HK-2 (cell line): ENCODE data around the gene TSPAN9.

Experiments
- DNase-seq: peaks from one replicate; pipeline ENCODE4 v3.0.0-alpha.2; 2018; ENCODE audit not compliant: unreplicated experiment

Gene TSPAN9

GRCh38 chr12:3296409-3296701, 219.2 kb downstream of the TSPAN9 start:
- DNase-seq: no peak

GRCh38 chr12:3298603-3299002, 221.4 kb downstream of the TSPAN9 start:
- DNase-seq: no peak

GRCh38 chr12:3299929-3300832, 223.0 kb downstream of the TSPAN9 start:
- peak; percentile 93 for DNase-seq

GRCh38 chr12:3300833-3301401, 223.7 kb downstream of the TSPAN9 start:
- no peak for DNase-seq

DNA sequence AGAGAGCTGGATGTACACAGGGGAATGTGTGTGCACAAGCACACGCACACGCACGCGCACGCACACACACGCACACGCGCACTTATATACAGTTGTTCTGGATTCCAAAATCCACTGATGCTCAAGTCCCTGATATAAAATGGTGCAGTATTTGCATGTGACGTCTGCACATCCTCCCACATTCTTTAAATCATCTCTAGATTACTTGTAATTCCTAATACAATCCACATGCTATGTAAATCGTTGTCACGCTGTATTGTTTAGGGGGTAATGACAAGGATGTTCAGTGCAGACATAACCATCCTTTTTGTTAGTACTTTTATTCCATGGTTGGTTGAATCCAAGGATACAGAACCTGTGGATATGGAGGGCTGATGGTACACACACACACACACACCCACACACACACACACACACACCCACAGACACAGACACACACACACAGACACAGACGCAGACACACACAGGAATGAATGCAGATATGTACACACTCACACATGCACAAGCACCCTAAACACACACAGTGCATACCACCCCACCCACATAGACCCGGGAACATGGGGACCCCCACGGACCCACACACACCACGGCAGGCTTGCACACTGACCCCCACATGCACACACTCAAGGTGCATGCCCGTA, 225.3 kb downstream of the TSPAN9 start:
- no peak for DNase-seq

DNA sequence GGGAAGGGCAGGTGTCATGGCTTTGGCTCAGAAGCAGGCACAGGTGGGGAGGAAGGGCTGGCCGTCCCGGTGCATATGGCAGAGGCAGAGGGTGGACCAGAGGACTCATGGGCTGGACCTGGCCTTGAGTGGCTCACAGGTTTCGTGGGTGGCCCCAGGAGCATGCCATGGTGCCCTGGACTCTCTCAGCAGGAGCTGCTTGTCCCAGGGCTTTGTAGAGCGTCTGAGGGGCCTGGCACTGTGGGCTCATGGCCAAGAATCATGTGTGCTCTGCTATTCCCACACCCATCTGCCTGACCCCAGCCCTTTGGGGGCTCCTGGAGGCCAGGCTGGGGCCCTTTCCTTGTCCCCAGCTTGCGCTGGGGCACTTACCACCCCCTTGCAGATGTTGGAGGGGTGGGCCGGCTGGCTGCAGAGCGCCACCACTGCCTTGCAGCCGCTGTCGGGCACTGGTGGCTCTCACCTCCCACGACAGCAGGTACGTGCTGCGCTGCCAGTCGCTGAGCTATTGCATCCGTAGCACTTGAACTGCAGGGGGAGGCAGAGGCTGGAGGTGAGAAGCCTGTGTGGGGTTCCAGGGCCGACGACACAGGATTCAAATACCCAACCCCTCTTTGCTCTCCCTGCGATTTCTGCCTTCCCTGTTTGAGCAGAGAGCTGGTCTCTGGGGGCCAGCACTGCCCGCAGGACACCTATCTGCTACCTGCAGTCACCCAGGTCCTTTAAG, 226.4 kb downstream of the TSPAN9 start:
- DNase-seq: peak; percentile 37

GRCh38 chr12:3304436-3305165, 227.4 kb downstream of the TSPAN9 start:
- DNase-seq: peak; percentile 95

DNA sequence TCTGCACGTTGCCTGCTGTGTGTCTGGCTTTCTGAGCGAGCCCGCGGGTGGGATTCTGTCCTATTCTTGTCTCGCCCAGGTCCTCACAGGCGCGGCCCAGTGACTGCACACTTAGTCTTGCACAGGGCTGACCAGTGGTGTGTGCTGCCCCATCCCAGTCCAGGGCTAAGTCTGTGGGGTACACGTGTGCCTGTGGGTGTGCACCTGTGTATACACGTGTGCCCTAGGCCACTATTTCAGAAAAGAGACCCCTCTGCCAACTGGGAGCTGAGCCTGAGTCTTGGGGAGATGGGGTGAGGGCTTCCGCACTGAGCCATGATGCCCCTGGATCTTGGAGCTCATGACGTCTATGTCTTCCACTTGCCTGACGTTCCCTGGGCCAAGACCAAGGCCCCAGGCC, 228.3 kb downstream of the TSPAN9 start:
- no peak for DNase-seq

DNA sequence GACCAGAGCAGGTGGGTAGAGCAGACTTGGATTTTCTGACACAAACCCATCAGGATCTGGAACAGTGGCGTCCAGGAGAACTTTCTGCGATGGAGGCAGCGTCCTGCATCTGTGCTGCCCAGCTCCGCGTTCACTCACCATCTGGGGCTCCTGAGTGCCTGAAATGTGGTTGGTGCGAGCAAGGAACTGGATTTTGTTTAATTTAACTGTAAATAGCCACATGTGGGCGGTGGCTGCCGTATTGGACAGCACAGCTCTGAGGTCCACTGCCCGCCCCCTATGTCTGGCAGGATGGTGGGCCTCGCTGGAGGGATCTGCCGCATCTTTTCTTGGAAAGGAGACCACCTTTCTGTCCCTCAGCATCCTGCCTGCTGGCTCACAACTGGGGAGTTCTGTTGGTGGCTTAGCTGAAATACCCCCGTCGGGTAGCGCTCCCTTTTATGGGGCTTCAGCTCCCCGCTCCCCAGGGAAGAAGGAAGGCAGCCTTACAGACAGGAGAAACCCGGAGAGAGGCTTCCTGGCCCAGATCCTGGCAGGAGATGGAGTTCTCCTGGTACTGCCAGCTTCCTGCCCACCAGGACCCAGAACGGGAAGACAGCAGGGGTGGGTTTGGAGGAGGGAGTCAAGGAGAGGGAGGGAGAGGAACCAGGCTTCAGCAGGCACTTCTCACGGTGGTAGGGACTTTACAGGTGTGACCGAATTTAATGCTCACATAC, 228.9 kb downstream of the TSPAN9 start:
- DNase-seq: no peak

GRCh38 chr12:3307389-3307788, 230.2 kb downstream of the TSPAN9 start:
- no peak for DNase-seq

DNA sequence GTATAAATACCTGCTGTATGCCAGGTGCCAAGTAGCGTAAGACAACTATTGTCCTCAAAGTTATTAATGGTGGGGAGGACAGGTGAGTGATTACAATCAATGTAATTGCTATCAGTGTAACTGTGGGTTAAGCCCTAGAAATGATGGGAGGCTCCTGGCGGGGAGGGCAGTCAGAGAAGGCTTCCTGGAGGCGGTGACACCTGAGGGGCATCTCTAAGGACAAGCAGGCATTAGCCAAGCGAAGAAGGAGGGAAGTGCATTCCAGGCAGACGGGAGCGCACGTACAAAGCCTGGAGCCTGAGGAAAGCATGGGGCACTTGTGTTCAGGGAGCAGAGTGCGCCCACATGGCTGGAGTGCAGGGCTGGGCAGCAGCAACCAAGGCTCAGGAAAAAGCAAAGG, 230.9 kb downstream of the TSPAN9 start:
- DNase-seq: no peak

GRCh38 chr12:3308609-3309008, 231.4 kb downstream of the TSPAN9 start:
- no peak for DNase-seq

GRCh38 chr12:3309805-3310204, 232.6 kb downstream of the TSPAN9 start:
- DNase-seq: no peak

DNA sequence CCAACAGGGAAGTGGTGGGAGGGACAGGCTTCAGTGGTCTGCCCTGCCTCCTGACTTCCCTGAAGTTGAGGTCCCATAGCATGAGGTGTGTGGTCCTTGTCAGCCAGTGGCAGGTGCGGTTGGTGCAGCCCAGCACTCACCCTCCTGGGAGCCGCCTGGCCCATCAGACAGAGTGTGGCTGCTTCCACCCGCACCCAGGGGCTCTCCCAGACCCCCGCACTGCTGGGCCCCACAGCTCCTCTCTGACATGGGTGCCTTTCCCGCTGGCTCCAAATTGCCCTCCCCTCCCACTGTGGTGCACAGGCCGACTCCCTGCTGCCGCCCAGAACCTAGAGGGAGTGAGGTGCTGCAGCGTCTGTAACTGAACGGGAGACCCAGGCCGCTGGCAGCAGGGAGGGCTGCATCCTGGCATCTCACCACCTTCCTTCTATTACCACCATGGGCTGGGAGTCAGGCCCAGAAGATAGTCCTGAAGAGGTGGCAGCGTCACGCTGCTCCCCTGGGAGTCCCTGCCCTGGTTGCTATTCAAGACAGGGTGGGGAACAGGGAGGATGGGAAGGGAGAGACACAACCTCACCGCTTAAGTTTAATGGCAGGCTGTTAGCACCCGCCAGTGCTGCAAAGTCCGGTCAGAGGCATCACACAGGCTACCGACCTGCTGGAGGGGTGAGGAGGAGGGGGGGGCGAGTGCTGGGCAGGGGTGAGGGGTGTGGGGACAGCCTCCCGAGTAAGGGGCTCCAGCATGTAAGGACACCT, 233.3 kb downstream of the TSPAN9 start:
- DNase-seq: no peak

GRCh38 chr12:3311027-3311402, 233.8 kb downstream of the TSPAN9 start:
- peak; percentile 66 for DNase-seq

DNA sequence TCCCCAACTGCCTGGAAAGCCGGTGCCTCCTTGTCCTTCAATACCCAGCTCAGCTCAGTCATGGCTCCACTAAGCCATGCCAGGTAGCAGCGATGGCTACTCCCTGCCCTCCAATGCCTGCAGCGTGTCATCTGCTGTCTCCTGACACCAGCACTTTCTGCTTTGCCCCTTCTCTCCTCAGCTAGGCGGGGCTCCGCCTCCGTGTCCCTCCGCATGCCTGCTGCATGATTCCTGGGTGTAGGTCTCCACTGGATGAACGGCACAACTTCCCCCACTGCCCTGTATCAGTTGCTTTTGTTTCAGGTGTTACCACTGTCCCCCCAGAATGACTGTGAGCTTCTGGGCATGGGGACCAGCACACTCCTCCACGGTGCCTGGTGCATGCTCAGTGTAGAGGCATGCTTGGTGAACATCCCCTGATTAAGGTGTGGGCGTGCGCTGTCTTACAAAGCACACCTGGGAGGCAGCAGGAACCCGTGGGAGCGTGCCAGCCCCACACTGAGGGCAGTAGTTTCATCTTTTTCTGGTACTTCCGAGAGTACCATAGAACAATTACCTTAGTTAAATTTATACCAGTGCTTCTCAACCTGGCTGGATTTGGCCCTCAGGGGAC, 234.4 kb downstream of the TSPAN9 start:
- DNase-seq: no peak

GRCh38 chr12:3313066-3313465, 235.9 kb downstream of the TSPAN9 start:
- DNase-seq: peak; percentile 56

- DNase-seq: peak; percentile 22
Observed at GRCh38 chr12:3313675-3314663, 236.8 kb downstream of the TSPAN9 start.

GRCh38 chr12:3315201-3315661, 238.1 kb downstream of the TSPAN9 start:
- DNase-seq: no peak
